Upper lobe of left lung (tissue), 4 donors: Measurements from ENCODE around the gene PTPRR.

ENCODE experiments used
- EP300 ChIP-seq, 4 donors: sonication (generic); formaldehyde crosslinking; IDR thresholded peaks; one replicate each; pipeline ENCODE4 v1.5.1; 2017; ENCODE audit warnings: antibody characterized with exemption in 4 of 4, control low read depth in 2 of 4
- TF ChIP-seq, protein P1 (sequence below), 6 experiments: fragments of 450-650 bp in 4 of 6; fragments of 200-600 bp in 2 of 6; sonication (generic) in 2 of 6; IDR thresholded peaks; one replicate each; pipeline ENCODE4 v1.5.1; 2016 to 2019; ENCODE audit warnings: antibody characterized with exemption in 6 of 6

- TF ChIP-seq EP300 (IDR thresholded peaks at IDR 0.05), result no peak
- TF ChIP-seq, protein P1, sequence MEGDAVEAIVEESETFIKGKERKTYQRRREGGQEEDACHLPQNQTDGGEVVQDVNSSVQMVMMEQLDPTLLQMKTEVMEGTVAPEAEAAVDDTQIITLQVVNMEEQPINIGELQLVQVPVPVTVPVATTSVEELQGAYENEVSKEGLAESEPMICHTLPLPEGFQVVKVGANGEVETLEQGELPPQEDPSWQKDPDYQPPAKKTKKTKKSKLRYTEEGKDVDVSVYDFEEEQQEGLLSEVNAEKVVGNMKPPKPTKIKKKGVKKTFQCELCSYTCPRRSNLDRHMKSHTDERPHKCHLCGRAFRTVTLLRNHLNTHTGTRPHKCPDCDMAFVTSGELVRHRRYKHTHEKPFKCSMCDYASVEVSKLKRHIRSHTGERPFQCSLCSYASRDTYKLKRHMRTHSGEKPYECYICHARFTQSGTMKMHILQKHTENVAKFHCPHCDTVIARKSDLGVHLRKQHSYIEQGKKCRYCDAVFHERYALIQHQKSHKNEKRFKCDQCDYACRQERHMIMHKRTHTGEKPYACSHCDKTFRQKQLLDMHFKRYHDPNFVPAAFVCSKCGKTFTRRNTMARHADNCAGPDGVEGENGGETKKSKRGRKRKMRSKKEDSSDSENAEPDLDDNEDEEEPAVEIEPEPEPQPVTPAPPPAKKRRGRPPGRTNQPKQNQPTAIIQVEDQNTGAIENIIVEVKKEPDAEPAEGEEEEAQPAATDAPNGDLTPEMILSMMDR (IDR thresholded peaks at IDR 0.05), result no peak
These were observed 15.8 kb upstream of the PTPRR start for GRCh38 chr12:70936203-70936813.
